Measurements from ENCODE around the gene ZNF618.

- TF ChIP-seq, protein P1, sequence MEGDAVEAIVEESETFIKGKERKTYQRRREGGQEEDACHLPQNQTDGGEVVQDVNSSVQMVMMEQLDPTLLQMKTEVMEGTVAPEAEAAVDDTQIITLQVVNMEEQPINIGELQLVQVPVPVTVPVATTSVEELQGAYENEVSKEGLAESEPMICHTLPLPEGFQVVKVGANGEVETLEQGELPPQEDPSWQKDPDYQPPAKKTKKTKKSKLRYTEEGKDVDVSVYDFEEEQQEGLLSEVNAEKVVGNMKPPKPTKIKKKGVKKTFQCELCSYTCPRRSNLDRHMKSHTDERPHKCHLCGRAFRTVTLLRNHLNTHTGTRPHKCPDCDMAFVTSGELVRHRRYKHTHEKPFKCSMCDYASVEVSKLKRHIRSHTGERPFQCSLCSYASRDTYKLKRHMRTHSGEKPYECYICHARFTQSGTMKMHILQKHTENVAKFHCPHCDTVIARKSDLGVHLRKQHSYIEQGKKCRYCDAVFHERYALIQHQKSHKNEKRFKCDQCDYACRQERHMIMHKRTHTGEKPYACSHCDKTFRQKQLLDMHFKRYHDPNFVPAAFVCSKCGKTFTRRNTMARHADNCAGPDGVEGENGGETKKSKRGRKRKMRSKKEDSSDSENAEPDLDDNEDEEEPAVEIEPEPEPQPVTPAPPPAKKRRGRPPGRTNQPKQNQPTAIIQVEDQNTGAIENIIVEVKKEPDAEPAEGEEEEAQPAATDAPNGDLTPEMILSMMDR (IDR thresholded peaks at IDR 0.05), result no peak
- TF ChIP-seq POLR2AphosphoS5 (IDR thresholded peaks at IDR 0.05) (no peak), POLR2A (IDR thresholded peaks at IDR 0.05) (no peak)
These were observed 88.5 kb downstream of the ZNF618 start for GRCh38 chr9:113964495-113965170.
